Measurements from ENCODE around the gene DNAJC15. TPM values are rescaled to one million over a fixed set of nuclear protein-coding genes. Genes with fewer than 3 reads are reported as not detected.

DNAJC15 gene
- total and polyA plus RNA-seq, 2 donors (not counting 3 experiments of a cell fraction or from before 2014, with no cell fraction given), result 21.8 to 40.8 TPM

- Histone ChIP-seq H4K20me1 (replicated peaks; ENCODE audit: control insufficient read depth, extremely low read depth, insufficient read depth, low read length) (no peaks in the 10 kb centered on the region), H3K27ac (ENCODE audit: insufficient read depth, low read depth, low read length) (no peak overlapping the region), H3K79me2 (ENCODE audit: control insufficient read depth, insufficient read depth, low read length) (peaks cover 5% of the 10 kb centered on the region), H2AFZ (ENCODE audit: low read depth, low read length) (no peak overlapping the region), H3K9ac (replicated peaks; ENCODE audit: extremely low read depth, insufficient read depth, low read length) (no peak overlapping the region), H3K4me2 (ENCODE audit: insufficient read depth, low read length) (no peak overlapping the region), H3K27me3 (ENCODE audit: control insufficient read depth in 2 of 2, insufficient read depth in 2 of 2, low read length in 2 of 2) (no peaks in the 10 kb centered on the region), H3K9me3 (replicated peaks; ENCODE audit: control insufficient read depth, insufficient read depth, low read length) (no peaks in the 10 kb centered on the region), H3K9me1 (replicated peaks; ENCODE audit: control insufficient read depth, extremely low read depth, insufficient read depth, low read length) (no peaks in the 10 kb centered on the region), H3K36me3 (ENCODE audit: control insufficient read depth in 2 of 2, extremely low read depth in 1 of 2, insufficient read depth in 2 of 2, low read length in 2 of 2) (no peaks in the 10 kb centered on the region), H3K4me3 (replicated peaks in 1 of 3; ENCODE audit: insufficient read depth in 1 of 3, low read depth in 1 of 3, low read length in 3 of 3) (no peak overlapping the region), H3K4me1 (ENCODE audit: control insufficient read depth, extremely low read depth, insufficient read depth, low read length) (peaks cover 21% of the 10 kb centered on the region)
- TF ChIP-seq MAX (IDR thresholded peaks at IDR 0.05; ENCODE audit: insufficient read depth, insufficient read length), result no peak
- no peak for TF ChIP-seq EZH2 (IDR thresholded peaks at IDR 0.05; ENCODE audit: borderline replicate concordance, low read depth, low read length, severe bottlenecking)
- TF ChIP-seq FOS (IDR thresholded peaks at IDR 0.05; ENCODE audit: borderline replicate concordance, insufficient read depth, low read length), result no peak
- TF ChIP-seq CTCF (IDR thresholded peaks at IDR 0.05; ENCODE audit: extremely low read depth in 1 of 2, insufficient read depth in 1 of 2, low read depth in 1 of 2, low read length in 2 of 2), result no peak
- no peak for TF ChIP-seq GATA2 (IDR thresholded peaks at IDR 0.05; ENCODE audit: insufficient read depth, insufficient read length, low read depth, low read length)
- no peak for TF ChIP-seq POLR2AphosphoS5 (IDR thresholded peaks at IDR 0.05; ENCODE audit: insufficient read depth, low read depth, low read length)
- ChIA-PET CTCF (interaction anchor here (5.2 kb wide), 1 partner anchor 9 kb away, joined by 30 read pairs; no protein-coding TSS in a partner anchor), POLR2A (no interaction called here)
- DNase-seq (ENCODE audit: low read depth, low spot score) (no peak), FAIRE-seq (no peak)
- dilution Hi-C loops (cut with MboI; ENCODE audit: extremely low pct_ligation_motif_present, low sequenced_read_pairs) (no loop called here), intact Hi-C loops (cut with micrococcal nuclease) (loop anchor here (5.0 kb wide), 1 partner anchor 85 kb away; the partner anchor contains the start of gene EPSTI1)
- no TSS peak for BruUV-seq (replicated peaks)
Measured at GRCh38 chr13:43077461-43077860, 54.1 kb downstream of the DNAJC15 start.
